Activated T-cell treated with anti-CD3 and anti-CD28 coated beads, Interleukin-2, amount 50 U/mL, for 24 hours (primary cell): ENCODE data around the gene SVOP.
"Not testable (repeated sequence)": the region's sequence is repeated elsewhere in the genome, so short reads cannot be mapped to it uniquely, and the experiment has no call there.

Experiments
- DNase-seq: peaks from one replicate; pipeline ENCODE4 v3.0.0-alpha.2; 2020
- H3K27ac Mint-ChIP-seq: 2 replicates; pipeline ENCODE4 v1.8.0; 2020; ENCODE audit warnings: mild to moderate bottlenecking, mixed read lengths
- H3K27me3 Mint-ChIP-seq: 2 replicates; pipeline ENCODE4 v1.8.0; 2020; ENCODE audit warnings: mixed read lengths
- H3K36me3 Mint-ChIP-seq: 2 replicates; pipeline ENCODE4 v1.8.0; 2020; ENCODE audit warnings: low read depth, mixed read lengths
- H3K4me1 Mint-ChIP-seq: 2 replicates; pipeline ENCODE4 v1.8.0; 2020; ENCODE audit warnings: low read depth, mixed read lengths
- H3K4me3 Mint-ChIP-seq: 2 replicates; pipeline ENCODE4 v1.8.0; 2020; ENCODE audit warnings: mild to moderate bottlenecking, moderate library complexity, mixed read lengths
- H3K9me3 Mint-ChIP-seq: 2 replicates; pipeline ENCODE4 v1.8.0; 2020; ENCODE audit warnings: mixed read lengths

Gene SVOP

DNA sequence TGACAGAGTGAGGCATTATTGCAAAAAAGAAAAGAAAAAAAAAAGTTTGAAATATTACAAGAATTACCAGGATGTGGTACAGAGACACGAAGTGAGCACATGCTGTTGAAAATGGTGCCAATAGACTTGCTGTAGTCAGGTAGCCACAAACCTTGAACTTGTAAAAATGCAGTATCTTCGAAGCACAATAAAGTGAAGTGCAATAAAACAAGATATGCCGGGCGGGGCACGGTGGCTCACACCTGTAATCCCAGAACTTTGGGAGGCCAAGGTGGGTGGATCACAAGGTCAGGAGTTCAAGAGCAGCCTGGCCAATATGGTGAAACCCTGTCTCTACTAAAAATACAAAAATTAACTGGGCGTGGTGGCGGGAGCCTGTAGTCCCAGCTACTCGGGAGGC is 28.9 kb upstream of the SVOP start:
- not testable (repeated sequence) for H3K4me3 Mint-ChIP-seq, H3K27ac Mint-ChIP-seq, H3K9me3 Mint-ChIP-seq, H3K27me3 Mint-ChIP-seq, DNase-seq
- Mint-ChIP-seq H3K4me1 (peaks cover 21% of the 10 kb centered on the region), H3K36me3 (peaks cover 18% of the 10 kb centered on the region)

DNA sequence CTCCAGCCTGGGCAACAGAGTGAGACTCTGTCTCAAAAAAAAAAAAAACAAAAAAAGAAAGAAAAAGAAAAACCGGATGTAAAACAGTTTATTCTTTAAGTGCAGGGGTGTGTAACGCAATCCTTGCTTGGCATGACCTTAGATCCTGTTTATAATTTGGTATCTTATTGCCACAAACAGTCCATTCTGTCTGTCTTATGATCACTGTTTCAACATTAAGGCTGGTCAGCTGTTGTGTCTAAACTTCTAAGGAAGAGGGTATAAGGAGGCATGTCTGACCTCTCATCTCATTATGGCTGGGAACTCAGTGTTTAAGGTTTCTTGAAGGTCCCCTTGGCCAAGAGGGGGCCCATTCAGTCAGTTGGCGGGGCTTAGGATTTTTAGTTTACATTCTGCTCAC is 27.8 kb upstream of the SVOP start:
- DNase-seq = not testable (repeated sequence)

DNA sequence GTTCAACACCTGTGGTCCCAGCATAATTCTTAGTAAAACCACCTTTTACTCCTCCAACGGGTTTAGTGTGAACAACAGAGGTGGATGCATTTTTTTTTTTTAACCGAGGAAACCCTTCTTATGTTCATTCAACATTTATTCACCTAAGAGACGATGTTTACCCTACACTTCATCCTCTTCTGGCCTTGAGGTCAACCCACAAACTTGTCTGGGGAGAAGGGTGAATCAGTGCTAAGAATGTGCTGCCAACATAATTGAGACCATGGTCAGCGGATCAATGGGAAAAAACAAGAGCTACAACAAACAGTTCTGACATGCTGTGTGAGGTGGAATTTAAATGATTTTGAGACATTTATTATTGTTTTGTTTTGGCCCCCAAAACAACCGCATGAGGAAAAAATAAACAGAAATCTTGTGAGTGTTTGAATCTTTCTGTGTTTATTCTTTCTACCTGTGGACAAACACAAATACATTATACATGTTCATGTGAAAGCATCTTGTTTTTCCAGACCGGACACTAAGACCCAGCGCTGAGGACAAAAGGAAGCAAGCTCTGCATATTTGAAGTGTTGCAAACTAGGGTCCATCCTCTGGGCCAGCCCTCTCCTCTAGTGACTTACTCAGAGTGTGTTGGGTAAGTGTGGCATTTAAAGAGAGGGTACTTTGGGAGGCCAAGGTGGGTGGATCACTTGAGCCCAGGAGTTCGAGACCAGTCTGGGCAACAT is 26.4 kb upstream of the SVOP start:
- peaks cover 11% of the 10 kb centered on the region for H3K27me3 Mint-ChIP-seq

More for the DNA sequence above, 27.8 kb upstream of the SVOP start:
- H3K27me3 Mint-ChIP-seq, H3K4me3 Mint-ChIP-seq, H3K27ac Mint-ChIP-seq, H3K9me3 Mint-ChIP-seq: not testable (repeated sequence)
- Mint-ChIP-seq H3K4me1 (peaks cover 11% of the 10 kb centered on the region), H3K36me3 (peaks cover 16% of the 10 kb centered on the region)

GRCh38 chr12:109044241-109044640 is 23.4 kb upstream of the SVOP start:
- H3K36me3 Mint-ChIP-seq = no peaks in the 10 kb centered on the region
- no peak overlapping the region for H3K4me3 Mint-ChIP-seq
- H3K4me1 Mint-ChIP-seq = no peaks in the 10 kb centered on the region
- H3K27me3 Mint-ChIP-seq = peaks cover 23% of the 10 kb centered on the region
- no peak overlapping the region for H3K27ac Mint-ChIP-seq
- H3K9me3 Mint-ChIP-seq = no peaks in the 10 kb centered on the region
- no peak for DNase-seq

More for the DNA sequence above, 26.4 kb upstream of the SVOP start:
- DNase-seq = no peak
- no peak overlapping the region for H3K4me3 Mint-ChIP-seq
- H3K9me3 Mint-ChIP-seq = no peaks in the 10 kb centered on the region
- no peak overlapping the region for H3K27ac Mint-ChIP-seq
- peaks cover 6% of the 10 kb centered on the region for H3K36me3 Mint-ChIP-seq
- H3K4me1 Mint-ChIP-seq = peaks cover 6% of the 10 kb centered on the region

DNA sequence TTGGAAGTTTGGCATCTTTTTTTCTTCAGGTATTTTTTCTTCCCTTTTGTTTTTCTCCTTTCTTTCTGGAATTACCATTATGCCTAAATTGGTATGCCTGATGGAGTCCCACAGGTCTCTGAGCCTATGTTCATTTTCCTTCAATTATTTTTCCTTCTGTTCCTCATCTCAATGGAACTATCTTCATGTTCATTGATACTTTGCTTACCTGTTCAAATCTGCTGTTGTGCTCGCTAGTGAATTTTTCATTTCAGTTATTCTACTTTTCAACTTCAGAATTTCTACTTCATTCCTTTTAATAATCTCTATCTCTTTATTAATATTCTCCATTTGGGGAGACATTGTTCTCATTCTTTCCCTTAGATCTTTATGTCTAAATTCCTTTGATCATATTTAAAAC is 16.1 kb upstream of the SVOP start:
- H3K9me3 Mint-ChIP-seq = peaks cover 16% of the 10 kb centered on the region
- H3K27me3 Mint-ChIP-seq = peaks cover 13% of the 10 kb centered on the region

DNA sequence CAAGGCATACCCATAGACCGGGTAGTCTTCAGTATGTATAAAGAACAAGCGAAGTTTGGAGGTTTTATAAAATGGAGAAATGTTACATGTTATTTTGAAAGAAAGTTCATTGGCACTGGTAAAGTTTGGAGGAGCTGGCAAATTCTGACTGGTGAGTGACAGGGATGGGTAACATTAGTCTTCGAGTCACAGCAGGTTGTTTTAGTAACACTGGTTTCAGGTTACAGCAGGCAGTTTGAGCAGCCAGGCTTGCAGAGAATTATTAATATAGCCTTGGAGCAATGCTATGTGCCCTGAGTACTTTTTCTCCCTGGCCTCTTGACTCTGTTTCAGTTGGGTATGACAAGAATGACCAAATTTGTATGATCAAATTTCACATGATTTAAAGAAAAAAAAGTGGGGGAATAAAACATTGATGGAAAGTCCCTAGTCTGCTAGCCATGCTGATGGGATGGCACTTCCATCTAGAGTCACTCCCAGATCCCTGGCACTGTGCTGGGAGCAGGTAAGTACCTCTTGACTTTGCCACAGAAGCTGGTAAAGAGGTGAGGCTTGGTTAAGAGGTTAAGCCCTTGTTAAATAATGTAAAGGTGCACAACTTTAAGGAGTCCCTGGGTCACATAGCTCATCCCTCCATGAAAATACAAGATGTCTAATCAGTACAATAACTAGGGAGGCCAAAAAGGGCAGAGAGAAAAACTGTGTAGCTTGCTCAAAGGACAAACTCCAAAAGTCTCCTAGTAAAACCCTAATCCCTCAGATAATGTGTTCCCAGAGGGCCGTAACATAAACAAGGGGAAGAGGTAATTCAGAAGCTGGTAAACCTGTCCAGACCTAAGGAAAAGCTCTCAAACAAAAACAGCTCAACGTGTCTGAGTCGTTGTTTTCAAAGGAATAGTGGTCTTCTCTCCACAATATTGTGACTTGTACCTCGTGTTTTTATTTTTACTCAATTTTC is 12.7 kb upstream of the SVOP start:
- Mint-ChIP-seq H3K9me3 (peaks cover 16% of the 10 kb centered on the region), H3K27me3 (peaks cover 5% of the 10 kb centered on the region), H3K36me3 (no peaks in the 10 kb centered on the region), H3K4me3 (no peak overlapping the region), H3K27ac (no peak overlapping the region), H3K4me1 (no peaks in the 10 kb centered on the region)
- DNase-seq = no peak

More for the DNA sequence above, 16.1 kb upstream of the SVOP start:
- Mint-ChIP-seq H3K4me1 (no peaks in the 10 kb centered on the region), H3K36me3 (no peaks in the 10 kb centered on the region), H3K27ac (no peak overlapping the region), H3K4me3 (no peak overlapping the region)
- DNase-seq = no peak

GRCh38 chr12:109029411-109029810 is 8.5 kb upstream of the SVOP start:
- Mint-ChIP-seq H3K4me1 (no peaks in the 10 kb centered on the region), H3K36me3 (no peaks in the 10 kb centered on the region), H3K27me3 (peaks cover 9% of the 10 kb centered on the region), H3K9me3 (no peaks in the 10 kb centered on the region), H3K4me3 (no peak overlapping the region), H3K27ac (no peak overlapping the region)
- DNase-seq = no peak

DNA sequence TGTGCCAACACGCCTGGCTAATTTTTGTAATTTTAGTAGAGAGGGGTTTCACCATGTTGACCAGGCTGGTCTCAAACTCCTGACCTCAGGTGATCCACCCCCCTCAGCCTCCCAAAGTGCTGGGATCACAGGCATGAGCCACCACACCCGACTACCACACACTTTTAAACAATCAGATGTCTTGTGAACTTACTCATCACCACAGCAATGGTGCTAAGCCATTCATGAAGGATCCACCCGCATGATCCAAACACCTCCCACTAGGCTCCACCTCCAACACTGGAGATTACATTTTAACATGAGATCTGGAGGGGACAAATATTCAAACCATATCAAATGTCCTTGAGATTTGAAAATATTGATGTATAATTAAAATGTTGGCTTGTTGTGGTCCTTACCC is 7.8 kb upstream of the SVOP start:
- H3K27ac Mint-ChIP-seq, H3K9me3 Mint-ChIP-seq, DNase-seq, H3K36me3 Mint-ChIP-seq, H3K4me3 Mint-ChIP-seq, H3K27me3 Mint-ChIP-seq, H3K4me1 Mint-ChIP-seq: not testable (repeated sequence)

- H3K27me3 Mint-ChIP-seq = peaks cover 11% of the 10 kb centered on the region
- H3K9me3 Mint-ChIP-seq = no peaks in the 10 kb centered on the region
- H3K27ac Mint-ChIP-seq = no peak overlapping the region
- H3K36me3 Mint-ChIP-seq = no peaks in the 10 kb centered on the region
- no peaks in the 10 kb centered on the region for H3K4me1 Mint-ChIP-seq
- no peak overlapping the region for H3K4me3 Mint-ChIP-seq
- DNase-seq = no peak
Observed at GRCh38 chr12:109027767-109028166, 6.9 kb upstream of the SVOP start.

GRCh38 chr12:109020146-109020795 is 597 bp downstream of the SVOP start:
- H3K4me1 Mint-ChIP-seq = peaks cover 4% of the 10 kb centered on the region
- peaks cover 46% of the 10 kb centered on the region for H3K27me3 Mint-ChIP-seq
- H3K27ac Mint-ChIP-seq = no peak overlapping the region
- H3K4me3 Mint-ChIP-seq = no peak overlapping the region
- DNase-seq = no peak
- no peaks in the 10 kb centered on the region for H3K36me3 Mint-ChIP-seq
- H3K9me3 Mint-ChIP-seq = no peaks in the 10 kb centered on the region

DNA sequence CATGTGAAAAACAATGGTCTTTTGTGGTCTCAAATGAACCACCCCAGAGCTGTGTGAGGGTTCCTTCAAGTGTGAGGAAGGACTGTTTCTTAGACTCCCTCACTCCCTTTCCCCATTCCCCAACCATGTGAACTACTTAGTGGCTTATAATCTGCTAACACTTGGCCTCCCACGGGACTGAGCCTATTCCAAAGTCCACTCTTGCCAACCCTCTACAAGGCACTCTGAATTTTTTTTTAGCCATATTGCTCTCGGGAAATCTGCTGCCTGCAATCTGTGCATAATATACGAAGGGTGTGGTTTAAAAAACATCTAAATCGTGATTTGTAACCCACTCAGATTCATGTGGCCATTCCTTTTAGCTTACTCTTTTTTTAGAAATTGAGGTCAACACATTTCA is 2.6 kb downstream of the SVOP start:
- Mint-ChIP-seq H3K4me1 (peaks cover 4% of the 10 kb centered on the region), H3K27ac (no peak overlapping the region), H3K27me3 (peaks cover 58% of the 10 kb centered on the region), H3K9me3 (no peaks in the 10 kb centered on the region), H3K36me3 (no peaks in the 10 kb centered on the region), H3K4me3 (no peak overlapping the region)
- no peak for DNase-seq

DNA sequence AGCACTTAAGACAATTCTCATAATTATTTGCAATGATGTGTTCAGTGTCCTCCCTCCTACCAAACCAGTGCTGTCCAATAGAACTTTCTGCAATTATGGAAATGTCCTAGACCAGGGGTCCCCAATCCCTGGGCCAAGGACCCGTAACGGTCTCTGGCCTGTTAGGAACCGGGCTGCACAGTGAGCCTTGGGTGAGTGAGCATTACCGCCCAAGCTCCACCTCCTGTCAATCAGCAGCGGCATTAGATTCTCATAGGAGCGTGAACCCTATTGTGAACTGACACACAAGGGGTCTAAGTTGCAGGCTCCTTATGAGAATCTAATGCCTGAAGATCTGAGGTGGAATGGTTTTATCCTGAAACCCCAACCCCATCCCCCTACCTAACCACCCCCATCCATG is 3.9 kb downstream of the SVOP start:
- Mint-ChIP-seq H3K27ac (no peak overlapping the region), H3K9me3 (no peaks in the 10 kb centered on the region), H3K36me3 (no peaks in the 10 kb centered on the region), H3K4me3 (no peak overlapping the region), H3K4me1 (peaks cover 4% of the 10 kb centered on the region), H3K27me3 (peaks cover 55% of the 10 kb centered on the region)
- no peak for DNase-seq

GRCh38 chr12:109016016-109016415 is 4.9 kb downstream of the SVOP start:
- Mint-ChIP-seq H3K4me3 (no peak overlapping the region), H3K9me3 (no peaks in the 10 kb centered on the region), H3K27me3 (peaks cover 55% of the 10 kb centered on the region), H3K27ac (no peak overlapping the region), H3K36me3 (no peaks in the 10 kb centered on the region), H3K4me1 (peaks cover 4% of the 10 kb centered on the region)
- no peak for DNase-seq

GRCh38 chr12:109014984-109015765 is 5.7 kb downstream of the SVOP start:
- no peaks in the 10 kb centered on the region for H3K9me3 Mint-ChIP-seq
- H3K4me3 Mint-ChIP-seq = no peak overlapping the region
- DNase-seq = no peak
- H3K27ac Mint-ChIP-seq = no peak overlapping the region
- no peaks in the 10 kb centered on the region for H3K4me1 Mint-ChIP-seq
- no peaks in the 10 kb centered on the region for H3K36me3 Mint-ChIP-seq
- H3K27me3 Mint-ChIP-seq = peaks cover 47% of the 10 kb centered on the region
